IMR-90 (cell line): ENCODE data around the gene STXBP4. TPM values are rescaled to one million over a fixed set of nuclear protein-coding genes. Genes with fewer than 3 reads are reported as not detected.

Source experiments
- ATAC-seq: fragments of 200-7000 bp; cut with Tn5 transposase; 2 replicates; pipeline ENCODE4 v1.9.1; 2020; ENCODE audit warnings: low read depth, mild to moderate bottlenecking, moderate library complexity
- BruUV-seq: library from RNA; stranded (reverse); fragments of 400-500 nt; replicated peaks from 2 replicates; lab custom pipeline; 2021; lab: Mats Ljungman, UMichigan
- CTCF ChIA-PET: fragments of 300-600 bp; formaldehyde crosslinking; extraction: SDS; loops from one replicate; lab custom pipeline; 2021; ENCODE audit warnings: antibody characterized with exemption; lab: Yijun Ruan, JAX
- POLR2A ChIA-PET: fragments of 300-600 bp; sonication (Branson Sonifier 250); formaldehyde crosslinking; loops from one replicate; lab custom pipeline; 2022; ENCODE audit warnings: antibody characterized with exemption; ENCODE audit not compliant: unreplicated experiment; lab: Charles Lee
- DNase-seq: peaks from one replicate; pipeline ENCODE4 v3.0.0; 2013
- H2AFZ ChIP-seq: replicated peaks from 2 replicates; pipeline ENCODE3; 2013; ENCODE audit warnings: low read length, mild to moderate bottlenecking; ENCODE audit not compliant: poor library complexity
- H2AK5ac ChIP-seq: 2 replicates; pipeline ENCODE4 v1.6.1; 2013; ENCODE audit warnings: low read depth, low read length, inconsistent platforms
- H2AK9ac ChIP-seq: replicated peaks from 2 replicates; pipeline ENCODE3; 2013; ENCODE audit warnings: mild to moderate bottlenecking, low read depth, low read length, moderate library complexity; ENCODE audit not compliant: poor library complexity
- H2BK120ac ChIP-seq: 2 replicates; pipeline ENCODE4 v1.6.1; 2013; ENCODE audit warnings: low read depth, low read length, inconsistent platforms
- H2BK15ac ChIP-seq: 3 replicates; pipeline ENCODE4 v1.6.1; 2013; ENCODE audit warnings: low read depth, low read length, inconsistent platforms
- H2BK20ac ChIP-seq: 2 replicates; pipeline ENCODE4 v1.6.1; 2013; ENCODE audit warnings: low read depth, mild to moderate bottlenecking, inconsistent platforms, low read length, moderate library complexity
- H2BK5ac ChIP-seq: 2 replicates; pipeline ENCODE4 v1.6.1; 2013; ENCODE audit warnings: mild to moderate bottlenecking, low read depth, low read length, inconsistent platforms; ENCODE audit not compliant: poor library complexity, severe bottlenecking
- H3K14ac ChIP-seq: replicated peaks from 2 replicates; pipeline ENCODE4 v1.6.1; 2013; ENCODE audit warnings: low read depth, low read length, inconsistent platforms
- H3K18ac ChIP-seq: 2 replicates; pipeline ENCODE4 v1.6.1; 2013; ENCODE audit warnings: low read depth, low read length, control low read depth
- H3K23ac ChIP-seq: 2 replicates; pipeline ENCODE4 v1.6.1; 2013; ENCODE audit warnings: low read depth, low read length, inconsistent platforms
- H3K27ac ChIP-seq: 2 replicates; pipeline ENCODE4 v1.5.1; 2013; ENCODE audit warnings: mild to moderate bottlenecking, control low read depth, low read length; ENCODE audit not compliant: insufficient read depth
- H3K27me3 ChIP-seq: 2 replicates; pipeline ENCODE4 v1.6.1; 2013; ENCODE audit warnings: low read length; ENCODE audit not compliant: control insufficient read depth, insufficient read depth
- H3K36me3 ChIP-seq: 2 replicates; pipeline ENCODE4 v1.6.1; 2013; ENCODE audit warnings: low read length, mixed read lengths; ENCODE audit not compliant: control insufficient read depth, insufficient read depth
- H3K4ac ChIP-seq: 2 replicates; pipeline ENCODE4 v1.6.1; 2013; ENCODE audit warnings: low read depth, low read length, inconsistent platforms
- H3K4me1 ChIP-seq: 2 replicates; pipeline ENCODE4 v1.6.1; 2013; ENCODE audit warnings: low read length, mixed read lengths; ENCODE audit not compliant: control insufficient read depth, insufficient read depth
- H3K4me2 ChIP-seq: 2 replicates; pipeline ENCODE4 v1.6.1; 2013; ENCODE audit warnings: low read depth, mild to moderate bottlenecking, control low read depth, low read length, moderate library complexity
- H3K4me3 ChIP-seq: 2 replicates; pipeline ENCODE4 v1.5.1; 2013; ENCODE audit warnings: low read depth, mild to moderate bottlenecking, control low read depth, low read length, moderate library complexity; ENCODE audit not compliant: insufficient read depth
- H3K56ac ChIP-seq: 2 replicates; pipeline ENCODE4 v1.6.1; 2013; ENCODE audit warnings: low read length, inconsistent platforms; ENCODE audit not compliant: insufficient read depth; ENCODE audit errors: extremely low read depth
- H3K79me1 ChIP-seq, 2 experiments: 2 replicates each; pipeline ENCODE4 v1.6.1; 2013; ENCODE audit warnings: low read length in 2 of 2, inconsistent platforms in 1 of 2, low read depth in 1 of 2
- H3K9ac ChIP-seq: 2 replicates; pipeline ENCODE4 v1.6.1; 2013; ENCODE audit warnings: low read depth, low read length, control low read depth
- H3K9me1 ChIP-seq: 2 replicates; pipeline ENCODE4 v1.6.1; 2013; ENCODE audit warnings: low read length, inconsistent platforms; ENCODE audit not compliant: insufficient read depth
- H3K9me3 ChIP-seq: 2 replicates; pipeline ENCODE4 v1.6.1; 2013; ENCODE audit warnings: low read length; ENCODE audit not compliant: control insufficient read depth, insufficient read depth
- H4K20me1 ChIP-seq: 2 replicates; pipeline ENCODE4 v1.6.1; 2013; ENCODE audit warnings: low read length, inconsistent platforms; ENCODE audit not compliant: insufficient read depth
- H4K5ac ChIP-seq: 2 replicates; pipeline ENCODE4 v1.6.1; 2013; ENCODE audit warnings: mild to moderate bottlenecking, low read depth, low read length, control low read depth
- H4K8ac ChIP-seq, 2 experiments: 2 replicates each; pipeline ENCODE4 v1.6.1; 2013; ENCODE audit warnings: low read depth in 2 of 2, low read length in 2 of 2, control low read depth in 1 of 2, inconsistent platforms in 1 of 2
- H4K91ac ChIP-seq: 2 replicates; pipeline ENCODE4 v1.6.1; 2013; ENCODE audit warnings: low read depth, low read length, inconsistent platforms; ENCODE audit not compliant: insufficient read depth
- CHD1 ChIP-seq: IDR thresholded peaks from 2 replicates; pipeline ENCODE4 v1.6.1; 2012; ENCODE audit warnings: low read depth, low read length, improper control_type of control experiment
- CTCF ChIP-seq: conservative IDR thresholded peaks from 2 replicates; pipeline ENCODE4 v1.5.1; 2012; ENCODE audit warnings: mild to moderate bottlenecking, low read depth, low read length, improper control_type of control experiment
- MAZ ChIP-seq: IDR thresholded peaks from 2 replicates; pipeline ENCODE4 v1.6.1; 2012; ENCODE audit warnings: low read depth, mild to moderate bottlenecking, low read length, improper control_type of control experiment, moderate library complexity, borderline replicate concordance
- RFX5 ChIP-seq: IDR thresholded peaks from 2 replicates; pipeline ENCODE4 v1.8.0; 2012; ENCODE audit warnings: low read depth, mild to moderate bottlenecking, low read length, moderate library complexity
- WGBS, 2 experiments: methylation state at CpG; one replicate each; pipeline versions ENCODE4 v1.1.5 to v1.1.7; 2013; ENCODE audit warnings: missing lambda C conversion rate in 2 of 2; ENCODE audit not compliant: insufficient read length in 1 of 2; ENCODE audit errors: extremely low coverage in 2 of 2; 5-methylcytosine and 5-hydroxymethylcytosine counted together
- dilution Hi-C: fragments of 300-500 bp; cut with HindIII; formaldehyde crosslinking; loops from one replicate; pipeline ENCODE4 v1.14.3; 2018; ENCODE audit warnings: low sequenced_read_pairs; ENCODE audit not compliant: unreplicated experiment
- in situ Hi-C: fragments of 300-500 bp; cut with MboI; formaldehyde crosslinking; loops from 3 replicates; pipeline ENCODE4 v1.14.3; 2019; ENCODE audit warnings: low sequenced_read_pairs, inconsistent platforms, mixed read lengths
- intact Hi-C: fragments of 100-400 bp; cut with micrococcal nuclease; formaldehyde crosslinking; loops from 2 replicates; pipeline ENCODE4 v1.10.0; 2022
- polyA plus RNA-seq, 3 experiments: library from polyadenylated mRNA; depleted of rRNA; stranded (reverse); fragments of >200 nt; gene quantifications; 2 replicates each; pipeline ENCODE4 v1.2.3, GENCODE V29; 2012; ENCODE audit warnings: low replicate concordance in 1 of 3
- total RNA-seq: library from RNA; depleted of rRNA; stranded (reverse); fragments of >200 nt; gene quantifications from 2 replicates; pipeline ENCODE4 v1.2.3, GENCODE V29; 2012

STXBP4 gene
- total and polyA plus RNA-seq, 2 of the 4 experiments (the other 2 are of a cell fraction): 4.1 to 20.4 TPM

DNA sequence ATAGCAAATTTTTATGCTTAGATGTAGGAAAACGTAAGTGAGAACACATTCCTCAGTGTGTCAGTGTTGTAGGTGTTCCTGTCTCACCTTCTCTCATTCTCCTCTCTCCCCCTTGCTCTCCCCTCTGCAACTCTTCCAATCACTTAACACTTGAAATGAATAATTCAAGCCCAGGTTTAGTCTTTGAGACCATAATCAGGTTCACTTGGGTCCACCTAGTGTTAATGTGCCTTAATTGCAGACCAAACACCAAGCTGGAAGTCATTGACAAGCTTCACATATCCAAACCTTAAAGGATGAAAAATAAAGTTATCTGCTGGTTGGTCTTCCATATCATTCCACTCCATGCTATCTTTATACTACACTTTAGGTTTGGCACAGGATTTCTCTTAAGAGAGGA lies 37.0 kb downstream of the STXBP4 start:
- in situ Hi-C loops: no loop called here

More for the DNA sequence above, 37.0 kb downstream of the STXBP4 start:
- no peak overlapping the region for H2AK9ac ChIP-seq
- dilution Hi-C loops (no loop called here), intact Hi-C loops (loop anchor here (10.0 kb wide), 1 partner anchor 59 kb away; no protein-coding TSS in a partner anchor)
- no peaks in the 10 kb centered on the region for H3K79me1 ChIP-seq
- no peaks in the 10 kb centered on the region for H3K4me1 ChIP-seq
- no peak overlapping the region for H4K91ac ChIP-seq
- H4K8ac ChIP-seq: no peak overlapping the region
- H3K56ac ChIP-seq: no peak overlapping the region
- no peaks in the 10 kb centered on the region for H4K20me1 ChIP-seq
- no peak overlapping the region for H3K18ac ChIP-seq
- ChIA-PET CTCF (interaction anchor here (0.6 to 2.1 kb wide), 2 partner anchors 12 to 33 kb away, joined by 4 to 6 read pairs; no protein-coding TSS in a partner anchor), POLR2A (no interaction called here)
- H3K27ac ChIP-seq: no peak overlapping the region
- ATAC-seq: 0 out of 2 replicates have a peak, but pooled peaks have one; percentile 29
- no peak overlapping the region for H3K4me3 ChIP-seq
- no peak overlapping the region for H3K9ac ChIP-seq
- no peak overlapping the region for H2BK5ac ChIP-seq
- no peak overlapping the region for H2BK20ac ChIP-seq
- H3K23ac ChIP-seq: no peak overlapping the region
- no peak overlapping the region for H2BK120ac ChIP-seq
- no peak overlapping the region for H2AFZ ChIP-seq
- no peak overlapping the region for H3K14ac ChIP-seq
- no peak overlapping the region for H4K5ac ChIP-seq
- H3K4ac ChIP-seq: no peak overlapping the region
- no peak overlapping the region for H2AK5ac ChIP-seq
- BruUV-seq: no TSS peak
- H3K4me2 ChIP-seq: no peak overlapping the region
- no peak for TF ChIP-seq CHD1
- no peak for TF ChIP-seq RFX5
- no peak for TF ChIP-seq MAZ
- TF ChIP-seq CTCF: 0 out of 2 replicates have a peak, but pooled peaks have one; percentile 16
- H3K36me3 ChIP-seq: no peaks in the 10 kb centered on the region
- H3K9me3 ChIP-seq: no peaks in the 10 kb centered on the region
- peak; percentile 12 for DNase-seq
- no peaks in the 10 kb centered on the region for H3K27me3 ChIP-seq
- no peaks in the 10 kb centered on the region for H3K9me1 ChIP-seq
- no CpG with 5 or more reads among the region's 1 CpG for WGBS, 2 experiments
- no peak overlapping the region for H2BK15ac ChIP-seq
